HG03097 (cell line): Measurements from ENCODE around the gene PPP2R1B.

ENCODE experiments used
- ATAC-seq: cut with Tn5 transposase; IDR thresholded peaks from one replicate; pipeline ENCODE4 v1.9.1; 2021; ENCODE audit not compliant: unreplicated experiment, low FRiP score

The PPP2R1B gene

DNA sequence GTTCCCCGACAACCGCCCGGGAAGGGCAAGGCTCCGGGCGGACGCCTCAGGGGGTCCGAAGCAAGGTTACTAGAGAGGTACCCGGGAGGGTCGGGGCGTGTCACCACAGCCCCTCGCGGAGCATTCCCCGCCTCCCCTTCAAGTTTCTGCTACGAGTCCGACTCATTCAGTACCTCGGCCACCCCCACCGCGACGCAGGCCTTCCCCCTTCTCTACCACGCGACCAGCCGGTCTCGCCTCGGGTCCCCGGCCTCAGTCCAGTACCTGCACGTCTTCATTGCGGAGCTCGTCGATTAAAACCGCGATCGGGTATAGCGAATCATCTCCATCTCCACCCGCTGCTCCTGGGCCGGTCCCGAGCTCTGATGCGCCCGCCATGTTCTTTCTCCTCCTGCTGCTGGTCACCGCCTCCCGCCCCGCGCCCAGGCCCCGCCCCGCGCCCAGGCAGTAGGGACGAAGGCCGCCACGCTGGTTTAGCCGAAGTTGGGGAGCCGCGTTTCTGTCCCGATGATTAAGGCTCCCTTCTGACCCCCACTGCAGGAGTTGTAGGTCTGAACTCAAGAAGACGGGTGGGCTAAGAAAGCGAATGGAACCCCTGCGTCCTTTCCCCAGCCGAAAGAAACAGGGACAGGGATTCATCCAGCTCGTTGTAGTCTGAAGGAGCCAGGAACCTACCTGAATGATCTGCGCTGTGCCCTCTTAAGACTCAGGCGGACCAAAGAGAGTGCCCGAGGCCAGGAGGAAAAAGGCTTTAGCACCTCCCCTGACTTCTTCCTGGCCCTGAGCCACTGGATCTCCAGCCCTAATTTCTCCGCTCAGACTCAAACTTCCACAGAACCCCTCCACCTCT is at the start of gene PPP2R1B:
Gene PPP2R1B (minus strand): TSS at position 406 of the 850 bp plus-strand sequence. CDS start 28 bp downstream, at position 378.
- peak; percentile 73 for ATAC-seq

DNA sequence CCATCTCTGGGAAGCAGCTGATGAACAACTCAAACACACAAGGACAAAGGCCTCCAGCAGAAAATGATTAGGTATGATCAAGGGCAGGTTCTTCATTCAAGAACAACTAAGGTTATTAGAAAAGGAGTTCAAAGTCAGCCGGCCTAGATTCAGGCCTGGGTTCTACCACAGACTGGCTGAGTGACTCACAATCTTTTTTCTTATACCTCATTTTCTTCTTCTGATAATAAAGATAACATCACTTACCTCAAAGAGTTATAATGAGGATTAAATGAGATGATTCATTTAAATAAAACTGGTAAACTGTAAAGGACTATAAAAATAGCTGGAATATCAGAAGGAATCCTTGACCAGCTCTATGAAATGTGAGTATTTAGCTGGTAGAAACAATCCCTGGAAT is 49.3 kb upstream of the PPP2R1B start:
- no peak for ATAC-seq

DNA sequence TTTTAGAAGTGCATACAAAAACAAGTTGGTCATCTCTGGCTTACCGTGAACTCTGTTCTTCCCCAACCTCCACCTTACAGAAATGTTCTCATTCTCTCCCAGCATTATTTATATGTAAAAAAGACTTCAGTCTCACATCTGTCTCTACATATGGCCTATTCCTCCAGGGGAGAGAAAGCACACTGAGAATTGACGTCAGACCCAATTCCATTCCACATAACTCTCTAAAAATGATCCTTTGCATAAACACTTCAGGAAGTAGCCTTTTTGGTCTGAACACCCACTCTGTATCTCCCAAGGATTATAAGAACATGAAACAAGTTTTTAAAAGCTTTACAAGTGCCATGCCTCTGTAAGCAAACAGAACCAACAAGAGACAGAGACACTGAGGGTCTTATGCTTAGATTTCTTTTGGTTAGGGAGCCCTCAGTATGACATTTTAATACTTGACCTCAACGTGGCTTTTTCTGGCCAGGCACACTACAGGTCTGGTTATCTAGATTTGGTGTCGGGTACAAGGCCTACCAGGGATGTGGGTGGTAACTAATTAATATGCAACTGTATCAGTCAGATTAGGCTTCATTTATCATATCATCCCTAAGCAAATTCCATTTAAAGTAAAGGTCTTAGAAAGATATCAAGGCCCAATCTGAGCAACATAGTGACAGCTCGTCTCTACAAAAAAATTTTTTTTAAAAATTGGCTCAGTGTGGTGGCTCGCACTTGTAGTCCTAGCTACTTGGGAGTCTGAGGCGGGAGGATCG is 48.5 kb upstream of the PPP2R1B start:
- no peak for ATAC-seq

DNA sequence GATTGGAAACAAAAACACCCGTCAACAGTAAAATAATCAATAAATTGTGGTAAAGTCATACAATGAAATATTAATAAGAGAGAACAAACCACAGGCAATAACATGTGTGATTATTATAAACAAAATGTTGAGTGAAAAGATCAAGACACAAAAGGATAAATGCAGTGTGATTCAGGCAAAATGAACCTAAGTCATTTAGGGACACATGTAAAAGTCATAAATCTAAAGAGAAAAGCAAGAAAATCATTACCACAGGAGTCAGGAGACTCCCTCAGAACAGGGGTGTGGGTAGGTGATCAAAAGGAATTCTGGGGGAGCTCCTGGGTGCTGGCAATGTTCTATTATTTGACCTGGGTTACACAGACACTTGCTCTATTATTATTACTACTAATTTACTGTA is 47.9 kb upstream of the PPP2R1B start:
- ATAC-seq: no peak

DNA sequence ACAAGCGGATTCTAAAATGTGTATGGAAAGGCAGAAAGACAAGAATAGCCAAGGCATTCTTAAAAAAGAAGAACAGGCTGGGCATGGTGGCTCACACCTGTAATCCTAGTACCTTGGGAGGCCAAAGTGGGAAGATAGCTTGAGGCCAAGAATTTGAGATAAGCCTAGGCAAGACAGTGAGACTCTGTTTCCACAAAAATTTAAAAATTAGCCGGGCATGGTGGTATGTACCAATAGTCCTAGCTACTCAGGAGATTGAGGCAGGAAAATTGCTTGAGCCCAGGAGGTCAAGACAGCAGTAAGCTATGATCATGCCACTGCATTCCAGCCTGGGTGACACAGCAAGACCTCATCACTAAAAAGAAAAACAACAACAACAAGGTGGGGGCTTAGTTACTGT is 46.0 kb upstream of the PPP2R1B start:
- ATAC-seq: no peak

DNA sequence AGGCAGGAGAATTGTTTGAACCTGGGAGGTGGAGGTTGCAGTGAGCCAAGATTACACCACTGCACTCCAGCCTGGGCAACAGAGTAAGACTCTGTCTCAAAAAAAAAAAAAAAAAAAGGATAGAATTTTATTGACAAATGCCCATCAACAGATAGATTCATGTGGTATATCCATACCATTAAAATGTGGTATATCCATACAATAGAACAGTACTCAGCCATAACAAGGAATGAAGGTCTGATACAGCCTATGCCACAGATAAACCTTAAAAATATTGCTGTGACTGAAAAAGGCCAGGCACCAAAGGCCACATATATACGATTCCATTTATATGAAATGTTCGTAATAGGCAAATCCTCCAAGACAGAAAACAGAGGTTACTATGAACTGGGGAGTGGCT is 45.3 kb upstream of the PPP2R1B start:
- ATAC-seq: no peak

DNA sequence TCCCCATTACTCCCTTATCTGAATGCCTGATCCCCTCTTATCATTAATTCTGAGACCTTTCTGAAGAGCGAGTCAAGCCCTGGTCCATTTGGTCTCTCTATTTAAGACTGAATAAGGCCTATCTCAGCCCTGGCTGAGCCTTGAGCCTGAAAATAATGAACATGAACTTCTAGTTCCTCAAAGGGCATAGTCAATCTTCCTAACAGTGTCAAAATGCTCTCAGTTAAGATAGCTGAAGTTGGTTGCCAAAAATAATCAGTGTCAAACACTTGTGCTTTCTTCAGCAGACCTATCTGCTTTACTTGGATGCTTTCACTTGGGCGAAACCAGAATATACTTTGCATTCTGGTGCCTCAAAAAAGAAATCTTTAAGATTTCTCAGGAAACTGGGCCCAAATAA is 42.6 kb upstream of the PPP2R1B start:
- ATAC-seq: no peak

DNA sequence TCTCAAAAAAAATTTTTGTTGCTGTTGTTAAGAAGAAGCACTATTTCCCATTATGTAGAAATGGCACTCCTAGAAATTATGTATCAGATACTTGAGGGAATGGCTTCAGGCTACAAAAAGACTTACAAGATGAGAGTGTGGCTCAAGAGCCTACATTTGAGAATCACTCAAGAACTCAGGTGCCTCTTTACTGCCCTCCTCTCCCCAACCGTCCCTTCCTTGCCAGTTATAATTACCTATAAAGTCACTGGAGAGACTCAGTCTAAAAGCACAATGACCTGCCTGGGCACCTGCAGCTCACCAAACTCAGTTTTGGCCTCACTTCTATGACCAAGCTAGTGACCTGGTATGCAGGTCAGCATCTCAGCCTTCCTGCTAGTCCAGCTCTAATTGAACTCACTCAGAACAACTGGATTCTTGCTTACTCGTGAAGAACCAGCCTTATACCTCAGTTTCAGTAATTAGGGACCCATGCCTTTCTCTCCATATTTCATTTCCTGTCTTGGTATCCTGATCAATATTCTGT is 41.9 kb upstream of the PPP2R1B start:
- ATAC-seq: no peak

DNA sequence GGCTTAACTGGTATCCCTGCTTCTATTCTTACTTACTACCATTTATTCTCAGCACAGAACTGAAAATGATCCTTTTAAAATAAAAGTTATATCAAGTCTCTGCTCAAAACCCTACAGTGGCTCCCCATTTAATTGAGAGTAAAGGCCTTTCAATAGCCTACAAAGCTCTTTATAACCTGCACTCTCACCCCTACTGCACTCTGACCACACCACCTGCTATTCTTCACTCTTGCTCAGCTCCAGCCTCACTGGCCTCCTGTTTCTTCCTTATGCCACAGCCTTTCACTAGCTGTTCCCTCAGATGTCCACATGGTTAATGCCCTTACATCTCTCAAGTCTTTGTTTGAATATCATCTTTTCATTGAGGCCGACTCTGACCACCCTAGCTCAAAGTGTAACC is 40.9 kb upstream of the PPP2R1B start:
- no peak for ATAC-seq

DNA sequence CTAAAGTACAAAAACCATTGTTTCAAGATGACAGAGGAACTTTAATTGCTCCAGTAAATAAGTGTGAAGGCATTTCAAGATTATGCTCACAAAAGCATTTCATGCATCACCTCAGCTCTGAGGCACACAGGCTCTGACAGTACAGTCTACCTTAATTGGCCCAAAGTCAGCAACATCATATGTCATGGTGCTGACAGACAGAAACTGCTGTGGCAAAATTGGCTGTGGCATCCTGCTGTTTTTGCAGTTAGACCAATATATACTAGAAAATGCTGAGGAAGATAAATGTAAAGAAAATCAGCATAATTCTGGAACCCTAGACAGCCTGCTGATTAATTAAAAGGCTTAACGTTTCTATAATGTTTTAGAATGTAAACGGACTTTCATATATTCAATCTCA is 34.9 kb upstream of the PPP2R1B start:
- no peak for ATAC-seq

DNA sequence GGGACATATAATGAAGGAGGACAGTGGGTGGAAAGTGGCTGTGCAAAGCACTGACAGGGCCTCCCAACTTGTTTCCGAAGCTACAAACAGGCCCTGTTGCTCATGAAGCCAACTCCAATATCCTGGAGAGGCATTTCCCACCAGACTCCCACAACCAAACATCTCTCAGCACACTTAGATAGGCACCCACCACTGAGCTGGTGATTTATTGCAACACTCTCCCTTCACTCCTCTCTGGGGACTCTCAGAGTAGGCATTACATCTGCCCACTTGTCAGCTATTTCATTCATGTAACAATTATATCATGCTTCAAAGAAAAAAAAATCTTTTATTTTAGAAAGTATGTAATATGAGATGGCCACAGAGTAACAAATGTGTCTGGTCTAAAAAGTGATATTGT is 32.1 kb upstream of the PPP2R1B start:
- ATAC-seq: no peak

DNA sequence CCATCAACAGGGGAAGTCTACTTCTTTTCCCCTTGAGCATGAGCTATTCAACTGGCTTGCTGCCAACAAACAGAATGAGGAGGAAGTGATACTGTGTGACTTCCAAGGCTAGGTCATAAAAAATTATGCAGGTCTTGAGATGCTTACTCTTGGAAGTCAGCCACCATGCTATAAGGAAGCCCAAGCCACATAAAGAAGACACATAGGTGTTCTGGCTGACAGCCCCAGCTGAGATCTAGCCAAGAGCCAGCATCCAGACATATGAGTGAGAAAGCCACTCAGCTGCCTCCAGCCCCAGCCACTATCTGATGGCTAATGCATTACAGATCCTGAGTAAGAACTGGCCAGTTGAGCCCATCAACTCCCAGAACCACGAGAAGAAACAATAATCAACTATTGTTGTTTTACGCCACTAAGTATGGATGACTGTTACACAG is 31.0 kb upstream of the PPP2R1B start:
- no peak for ATAC-seq

DNA sequence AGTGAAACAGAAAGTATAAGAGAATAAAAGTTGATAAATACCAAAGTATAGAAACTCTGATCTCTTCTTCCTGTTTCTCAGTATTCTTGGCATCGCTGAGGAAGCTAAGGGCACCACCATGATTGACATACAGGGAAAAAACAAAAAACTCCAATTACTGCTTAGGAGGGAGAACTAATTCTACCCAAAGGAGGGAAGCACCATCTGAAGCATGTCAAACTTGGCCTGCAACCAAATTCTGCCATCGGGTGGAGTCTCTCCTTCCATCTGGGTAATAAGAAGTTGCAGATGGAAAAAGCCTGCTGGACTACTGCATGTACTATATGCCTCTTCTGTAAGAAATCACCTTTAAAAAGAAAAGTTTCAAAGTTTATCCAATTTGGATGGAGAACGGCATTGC is 30.5 kb upstream of the PPP2R1B start:
- ATAC-seq: no peak

DNA sequence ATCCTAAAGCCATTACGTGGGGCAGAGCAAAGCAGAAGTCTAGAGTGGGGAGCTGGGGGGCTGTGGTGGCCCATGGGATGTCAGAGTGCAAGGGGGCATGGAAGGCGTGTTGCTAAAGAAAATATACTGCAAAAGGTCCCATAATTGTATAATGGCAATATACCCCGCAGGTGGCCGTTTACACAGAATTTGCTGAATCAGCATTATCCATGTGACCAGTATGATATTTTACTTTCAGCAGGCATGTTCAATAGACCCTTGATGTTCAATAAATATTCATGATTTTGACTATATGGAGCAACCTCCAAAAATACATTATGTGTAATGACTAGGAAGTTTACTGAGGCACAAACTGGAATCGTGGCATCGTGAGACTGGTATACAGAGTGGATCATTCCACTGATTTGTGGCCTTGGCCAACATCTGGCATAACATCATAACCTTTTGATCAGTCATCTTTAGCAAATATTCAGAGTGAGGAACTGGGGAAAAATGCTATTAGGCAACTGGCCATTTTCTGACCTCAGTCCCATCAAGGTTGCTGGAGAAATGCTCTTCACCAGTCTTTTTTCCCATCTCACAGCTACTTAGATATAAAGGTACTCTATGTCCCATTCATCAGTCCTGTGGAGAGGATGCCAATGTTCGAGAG is 29.3 kb upstream of the PPP2R1B start:
- no peak for ATAC-seq

DNA sequence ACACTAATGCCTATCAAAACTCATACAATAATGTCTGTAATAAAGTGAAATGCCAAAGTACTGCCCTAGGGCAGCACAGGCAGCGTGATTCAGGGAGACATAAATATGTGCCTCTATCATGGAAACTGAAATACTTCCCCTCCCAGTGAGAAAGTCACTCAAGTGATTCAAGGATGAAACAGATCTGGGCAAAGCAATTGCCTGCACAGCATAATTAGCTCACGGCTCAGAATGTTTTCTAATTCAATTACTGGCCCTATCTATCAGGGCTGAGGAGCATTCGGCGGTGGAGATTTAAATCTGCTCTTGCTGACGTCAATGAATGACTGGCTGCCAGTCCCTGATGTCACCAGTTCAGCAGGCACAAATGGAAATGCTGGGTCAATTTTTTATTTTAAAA is 27.7 kb upstream of the PPP2R1B start:
- no peak for ATAC-seq

DNA sequence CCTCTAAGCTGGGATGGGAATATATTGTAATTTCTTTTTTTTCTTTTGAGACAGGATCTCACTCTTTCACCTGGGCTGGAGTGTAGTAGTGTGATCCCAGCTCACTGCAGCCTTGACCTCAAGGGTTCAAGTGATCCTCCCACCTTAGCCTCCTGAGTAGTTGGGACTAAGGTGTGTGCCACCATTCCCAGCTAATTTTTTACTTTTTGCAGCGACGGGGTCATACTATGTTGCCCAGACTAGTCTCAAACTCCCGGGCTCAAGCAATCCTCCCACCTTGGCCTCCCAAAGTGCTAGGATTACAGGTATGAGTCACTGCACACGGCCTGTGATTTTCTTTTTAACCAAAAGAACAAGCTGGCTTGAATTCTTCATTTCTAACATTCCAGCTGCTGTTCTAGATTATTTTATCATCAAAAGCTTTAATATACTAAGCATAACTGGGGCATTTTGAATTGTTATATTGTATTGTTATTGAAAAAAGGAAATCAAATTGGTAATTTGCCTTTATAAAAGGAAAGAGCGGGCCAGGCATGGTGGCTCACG is 26.8 kb upstream of the PPP2R1B start:
- ATAC-seq: no peak

DNA sequence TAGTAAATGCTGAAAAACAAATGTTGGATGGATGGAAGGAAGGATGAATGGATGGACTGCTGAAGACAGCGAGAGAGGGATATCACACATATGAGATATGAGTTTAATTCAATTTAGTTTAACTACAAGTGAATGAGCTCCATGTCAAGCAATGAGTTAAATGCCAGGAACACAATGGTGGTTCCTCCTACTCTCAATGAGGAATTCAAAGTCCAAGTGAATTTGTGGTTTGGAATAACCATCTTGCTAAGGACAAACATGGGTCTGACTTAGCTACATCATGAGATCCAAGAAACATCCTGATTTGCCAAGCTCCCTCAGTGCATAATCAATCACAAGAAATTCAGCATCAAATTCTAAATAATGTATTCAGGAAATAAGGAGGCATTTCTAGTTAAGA is 26.1 kb upstream of the PPP2R1B start:
- ATAC-seq: no peak

DNA sequence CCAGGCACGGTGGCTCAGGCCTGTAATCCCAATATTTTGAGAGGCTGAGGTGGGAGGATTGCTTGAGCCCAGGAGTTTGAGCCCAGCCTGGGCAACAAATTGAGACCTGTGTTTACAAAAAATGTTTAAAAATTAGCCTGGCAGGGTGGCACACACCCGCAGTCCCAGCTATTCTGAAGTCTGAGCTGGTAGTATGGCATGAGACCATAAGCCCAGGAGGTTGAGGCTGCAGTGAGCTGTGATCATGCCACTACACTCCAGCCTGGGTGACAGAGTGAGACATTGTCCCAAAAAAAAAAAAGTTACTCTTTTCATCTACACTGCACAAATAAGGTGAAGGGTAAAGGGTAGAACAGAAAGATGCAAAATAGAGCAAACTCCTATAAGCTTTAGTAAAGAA is 22.3 kb upstream of the PPP2R1B start:
- ATAC-seq: no peak

DNA sequence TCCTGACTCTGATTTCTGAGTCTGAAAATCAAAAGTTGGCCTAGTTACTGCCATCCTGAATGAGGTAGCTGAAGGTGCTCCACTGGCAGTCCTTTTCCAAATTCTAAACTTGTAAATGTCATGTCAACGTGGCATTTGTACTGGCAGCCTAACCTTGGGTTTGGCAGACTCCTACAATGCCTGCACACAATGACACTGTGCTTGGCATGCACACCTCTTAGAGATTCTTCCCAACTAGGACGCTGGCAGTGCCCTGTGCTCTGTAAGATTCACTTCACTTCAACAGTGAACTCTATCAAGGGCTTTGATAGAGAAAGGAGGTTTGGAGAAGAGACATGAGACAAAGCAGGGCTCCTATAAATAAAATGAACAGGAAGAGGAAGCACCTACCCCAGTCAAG is 21.9 kb upstream of the PPP2R1B start:
- ATAC-seq: no peak

DNA sequence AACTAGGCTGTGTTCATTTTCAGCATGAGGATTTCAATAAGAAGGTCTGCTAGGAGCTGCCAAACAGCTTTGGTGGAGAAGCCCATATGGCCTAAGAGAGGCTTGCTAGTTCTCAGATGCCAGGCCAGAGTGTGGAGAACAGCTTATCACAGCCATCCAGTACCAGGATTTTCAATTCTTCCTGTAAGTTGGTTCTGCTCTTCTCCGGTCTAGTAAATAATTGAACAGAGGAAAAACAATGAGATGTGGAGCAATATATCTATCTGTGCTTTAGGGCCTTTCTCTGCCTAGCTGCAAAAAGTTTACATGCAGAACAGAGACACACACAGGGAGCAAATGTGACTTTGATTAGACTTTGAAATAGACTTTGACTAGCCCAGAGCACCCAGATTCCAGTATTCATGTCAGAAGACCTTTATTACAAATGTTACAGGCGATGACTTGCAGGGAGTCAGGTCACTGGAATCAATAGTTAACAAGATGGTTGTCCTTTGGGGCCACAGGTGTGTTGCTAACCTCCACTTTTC is 19.8 kb upstream of the PPP2R1B start:
- ATAC-seq: no peak

DNA sequence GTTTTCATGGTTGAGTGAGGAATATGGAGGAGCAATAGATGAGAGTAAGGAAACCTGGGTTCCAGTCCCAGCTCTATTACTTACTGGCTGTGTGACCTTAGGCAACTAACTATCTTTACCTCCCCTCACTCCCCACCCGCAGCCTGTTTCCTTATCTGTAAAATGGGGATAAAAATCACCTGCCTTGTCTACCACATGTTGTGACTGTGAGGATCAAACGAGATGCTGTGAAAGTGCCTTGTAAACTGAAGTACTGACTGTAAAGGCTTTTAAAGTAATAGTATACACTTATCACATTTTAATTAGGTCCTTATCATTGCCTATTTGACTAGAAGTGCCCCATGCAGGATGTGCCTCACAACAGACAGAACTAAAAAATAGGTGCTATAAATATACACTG is 18.9 kb upstream of the PPP2R1B start:
- no peak for ATAC-seq
